ENCODE measurements around the gene TMTC2. TPM values are rescaled to one million over a fixed set of nuclear protein-coding genes. Genes with fewer than 3 reads are reported as not detected.

The TMTC2 gene
- total RNA-seq, 1 donor from 2014 or later = 7.6 TPM

DNA sequence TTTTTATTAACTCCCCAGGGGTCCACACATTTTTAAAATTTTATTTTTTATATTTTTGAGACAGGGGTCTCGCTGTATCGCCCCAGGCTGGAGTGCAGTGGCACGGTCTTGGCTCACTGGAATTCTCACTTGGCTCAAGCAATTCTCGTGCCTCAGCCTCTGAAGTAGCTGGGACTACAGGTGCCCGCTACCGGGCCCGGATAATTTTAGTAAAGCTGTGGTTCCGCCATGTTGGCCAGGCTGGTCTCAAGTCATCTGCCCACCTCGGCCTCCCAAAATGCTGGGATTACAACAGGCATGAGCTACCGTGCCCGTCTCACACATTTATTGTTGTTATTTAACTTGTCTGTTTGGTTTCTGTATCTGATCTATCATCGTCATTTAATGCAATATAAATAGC, 307.4 kb downstream of the TMTC2 start:
- Histone ChIP-seq H3K4me3 (ENCODE audit: low read depth, low read length) (no peak overlapping the region), H3K27me3 (ENCODE audit: control insufficient read depth, insufficient read depth, low read length) (no peaks in the 10 kb centered on the region), H3K36me3 (ENCODE audit: control insufficient read depth, insufficient read depth, low read length) (no peaks in the 10 kb centered on the region)
- DNase-seq (ENCODE audit: low read depth) = no peak
- TF ChIP-seq, protein P1, sequence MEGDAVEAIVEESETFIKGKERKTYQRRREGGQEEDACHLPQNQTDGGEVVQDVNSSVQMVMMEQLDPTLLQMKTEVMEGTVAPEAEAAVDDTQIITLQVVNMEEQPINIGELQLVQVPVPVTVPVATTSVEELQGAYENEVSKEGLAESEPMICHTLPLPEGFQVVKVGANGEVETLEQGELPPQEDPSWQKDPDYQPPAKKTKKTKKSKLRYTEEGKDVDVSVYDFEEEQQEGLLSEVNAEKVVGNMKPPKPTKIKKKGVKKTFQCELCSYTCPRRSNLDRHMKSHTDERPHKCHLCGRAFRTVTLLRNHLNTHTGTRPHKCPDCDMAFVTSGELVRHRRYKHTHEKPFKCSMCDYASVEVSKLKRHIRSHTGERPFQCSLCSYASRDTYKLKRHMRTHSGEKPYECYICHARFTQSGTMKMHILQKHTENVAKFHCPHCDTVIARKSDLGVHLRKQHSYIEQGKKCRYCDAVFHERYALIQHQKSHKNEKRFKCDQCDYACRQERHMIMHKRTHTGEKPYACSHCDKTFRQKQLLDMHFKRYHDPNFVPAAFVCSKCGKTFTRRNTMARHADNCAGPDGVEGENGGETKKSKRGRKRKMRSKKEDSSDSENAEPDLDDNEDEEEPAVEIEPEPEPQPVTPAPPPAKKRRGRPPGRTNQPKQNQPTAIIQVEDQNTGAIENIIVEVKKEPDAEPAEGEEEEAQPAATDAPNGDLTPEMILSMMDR (IDR thresholded peaks at IDR 0.05; ENCODE audit: insufficient read depth, low read length, poor library complexity, severe bottlenecking) = no peak

DNA sequence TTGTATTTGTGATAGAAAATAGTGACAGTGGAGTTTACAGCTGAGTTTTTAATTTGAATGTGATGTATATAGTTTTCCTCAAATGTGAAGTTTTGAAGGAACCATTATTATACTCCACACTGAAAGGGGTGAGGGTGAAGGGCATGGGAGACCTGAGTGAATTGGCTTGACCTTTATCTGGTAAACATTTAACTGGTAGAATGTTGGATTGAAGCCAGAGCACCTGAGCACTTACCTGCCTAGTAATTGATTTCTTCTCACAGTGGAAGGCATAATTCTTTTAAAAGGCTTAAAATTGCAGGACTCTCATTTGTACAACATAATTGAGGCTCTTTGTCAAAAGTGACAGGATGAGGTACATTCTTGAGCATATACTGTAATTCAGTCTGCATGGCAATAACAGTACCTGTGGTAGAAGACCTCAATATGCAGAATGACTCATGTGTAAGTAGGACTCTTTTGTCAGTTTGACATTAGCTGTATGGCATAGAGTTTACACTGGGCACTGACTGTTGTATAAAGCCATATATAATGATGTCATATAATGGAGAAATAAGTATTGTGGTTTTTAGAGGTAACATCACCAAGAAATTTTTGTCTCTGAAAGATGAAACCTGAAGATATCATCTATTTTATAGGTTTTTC, 309.6 kb downstream of the TMTC2 start:
- no peak for DNase-seq (ENCODE audit: low read depth)
- TF ChIP-seq, protein P1 (IDR thresholded peaks at IDR 0.05; ENCODE audit: insufficient read depth, low read length, poor library complexity, severe bottlenecking) = no peak
- H3K4me3 ChIP-seq (ENCODE audit: low read depth, low read length) = no peak overlapping the region
- H3K36me3 ChIP-seq (ENCODE audit: control insufficient read depth, insufficient read depth, low read length) = no peaks in the 10 kb centered on the region
- H3K27me3 ChIP-seq (ENCODE audit: control insufficient read depth, insufficient read depth, low read length) = no peaks in the 10 kb centered on the region

DNA sequence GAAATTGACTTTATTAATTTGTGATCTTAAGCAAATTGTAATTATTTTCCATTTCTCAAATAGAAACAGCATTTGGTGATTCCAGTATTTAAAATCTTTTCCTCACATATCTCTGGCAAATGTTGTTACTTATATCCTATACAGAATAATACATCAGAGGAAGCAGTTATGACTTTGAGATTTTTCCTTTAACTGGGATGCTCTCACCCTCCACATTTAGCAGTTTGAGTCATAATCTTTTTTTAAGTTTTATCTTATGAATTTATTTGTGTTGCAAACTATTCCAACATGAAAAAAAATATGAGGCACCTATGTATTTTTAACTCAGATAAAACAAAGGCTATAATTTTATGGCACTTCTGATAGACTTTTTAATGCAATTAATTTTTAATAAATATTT, 311.8 kb downstream of the TMTC2 start:
- no peak for DNase-seq (ENCODE audit: low read depth)
- TF ChIP-seq, protein P1 (IDR thresholded peaks at IDR 0.05; ENCODE audit: insufficient read depth, low read length, poor library complexity, severe bottlenecking) = no peak
- no peak overlapping the region for H3K4me3 ChIP-seq (ENCODE audit: low read depth, low read length)
- H3K27me3 ChIP-seq (ENCODE audit: control insufficient read depth, insufficient read depth, low read length) = no peaks in the 10 kb centered on the region
- H3K36me3 ChIP-seq (ENCODE audit: control insufficient read depth, insufficient read depth, low read length) = no peaks in the 10 kb centered on the region

DNA sequence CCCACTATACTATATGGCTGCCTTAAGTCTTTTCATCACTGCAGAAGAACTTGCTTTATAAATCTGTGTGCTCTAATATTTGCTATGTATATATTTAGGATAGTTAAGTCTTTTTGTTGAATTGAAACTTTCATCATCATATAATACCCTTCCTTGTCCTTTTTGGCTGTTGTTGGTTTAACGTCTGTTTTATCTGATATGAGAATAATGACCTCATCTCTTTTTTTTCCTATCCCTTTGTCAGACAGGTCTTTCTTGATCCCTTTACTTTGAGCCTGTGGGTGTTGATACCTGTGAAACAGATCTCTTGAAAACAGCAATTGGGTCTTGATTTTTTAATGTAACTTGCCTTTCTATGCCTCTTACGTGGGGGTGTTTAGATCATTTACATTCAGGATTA, 316.3 kb downstream of the TMTC2 start:
- DNase-seq (ENCODE audit: low read depth) = no peak
- no peaks in the 10 kb centered on the region for H3K27me3 ChIP-seq (ENCODE audit: control insufficient read depth, insufficient read depth, low read length)
- TF ChIP-seq, protein P1 (IDR thresholded peaks at IDR 0.05; ENCODE audit: insufficient read depth, low read length, poor library complexity, severe bottlenecking) = no peak

DNA sequence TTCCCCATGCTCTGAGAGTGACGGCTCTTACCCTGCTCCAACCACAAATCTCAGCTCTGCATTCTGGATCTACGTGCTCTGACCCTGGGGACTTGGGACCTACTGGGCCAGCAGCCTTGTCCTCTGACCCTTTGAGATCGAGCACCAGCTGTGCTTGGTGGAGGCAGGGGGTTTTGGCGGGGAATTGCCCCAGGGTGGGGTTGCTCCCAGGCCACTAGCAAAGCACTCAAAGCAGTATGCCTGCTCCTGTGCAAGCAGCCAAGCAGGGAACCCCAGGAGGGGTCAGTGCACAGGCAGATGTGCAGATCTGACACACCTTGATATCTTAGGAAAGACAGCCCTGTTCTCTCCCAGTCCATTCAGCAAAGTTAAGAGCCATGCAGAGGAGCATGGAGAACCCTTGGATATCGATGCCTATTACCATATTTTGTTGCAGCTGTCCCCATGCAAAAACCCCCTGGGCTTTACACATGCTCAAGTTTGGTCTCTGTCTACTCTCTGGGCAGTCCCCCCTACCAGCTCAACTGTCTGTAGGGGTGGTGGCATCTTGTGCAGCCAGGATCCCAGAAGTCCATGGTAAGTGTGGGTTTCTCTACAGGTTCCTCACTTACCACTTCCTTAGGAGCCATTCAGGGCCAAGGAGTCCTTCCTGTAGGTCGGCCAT, 319.0 kb downstream of the TMTC2 start:
- TF ChIP-seq, protein P1 (IDR thresholded peaks at IDR 0.05; ENCODE audit: insufficient read depth, low read length, poor library complexity, severe bottlenecking) = no peak
- Histone ChIP-seq H3K36me3 (ENCODE audit: control insufficient read depth, insufficient read depth, low read length) (no peaks in the 10 kb centered on the region), H3K27me3 (ENCODE audit: control insufficient read depth, insufficient read depth, low read length) (no peaks in the 10 kb centered on the region), H3K4me3 (ENCODE audit: low read depth, low read length) (no peak overlapping the region)
- DNase-seq (ENCODE audit: low read depth) = no peak

More for the DNA sequence above, 316.3 kb downstream of the TMTC2 start:
- Histone ChIP-seq H3K4me3 (ENCODE audit: low read depth, low read length) (no peak overlapping the region), H3K36me3 (ENCODE audit: control insufficient read depth, insufficient read depth, low read length) (no peaks in the 10 kb centered on the region)

Measured in kidney epithelial cell (primary cell).